ENCODE measurements around the gene HECW1. TPM values are rescaled to one million over a fixed set of nuclear protein-coding genes. Genes with fewer than 3 reads are reported as not detected.

Gene HECW1
- total RNA-seq, 1 donor from 2014 or later, result 0.11 TPM

- H3K79me2 ChIP-seq (ENCODE audit: low read depth), result no peaks in the 10 kb centered on the region
- no peak overlapping the region for H3K9ac ChIP-seq
- H3K9me3 ChIP-seq (ENCODE audit: low read depth), result no peaks in the 10 kb centered on the region
- Mint-ChIP-seq H3K4me3 (no peak overlapping the region), H3K9me3 (no peaks in the 10 kb centered on the region), H3K27me3 (ENCODE audit: insufficient read depth, low read depth) (peaks cover 3% of the 10 kb centered on the region), H3K4me1 (peaks cover 13% of the 10 kb centered on the region), H3K27ac (no peak overlapping the region), H3K36me3 (no peaks in the 10 kb centered on the region)
- H4K20me1 ChIP-seq (ENCODE audit: low read depth), result no peaks in the 10 kb centered on the region
- no peaks in the 10 kb centered on the region for H3F3A ChIP-seq (ENCODE audit: low read depth)
- no peak overlapping the region for H3K4me3 ChIP-seq
- no peak overlapping the region for H2AFZ ChIP-seq (replicated peaks)
- no peak overlapping the region for H3K4me2 ChIP-seq
- H3K36me3 ChIP-seq, result no peaks in the 10 kb centered on the region
- no peak overlapping the region for H3K27ac ChIP-seq
- TF ChIP-seq CTCF (IDR thresholded peaks at IDR 0.05), result no peak
- TF ChIP-seq EZH2 (IDR thresholded peaks at IDR 0.05), result no peak
- TF ChIP-seq EZH2phosphoT487 (IDR thresholded peaks at IDR 0.05), result no peak
- no peak for DNase-seq (ENCODE audit: low spot score)
- H3K4me1 ChIP-seq, result peaks cover 21% of the 10 kb centered on the region
- H3K27me3 ChIP-seq, result no peaks in the 10 kb centered on the region
Measured at GRCh38 chr7:43199371-43200160, 87.1 kb downstream of the HECW1 start.

GRCh38 chr7:43201912-43202311 is 89.5 kb downstream of the HECW1 start:
- H3K4me1 Mint-ChIP-seq, result peaks cover 7% of the 10 kb centered on the region
- no peak overlapping the region for H3K27ac Mint-ChIP-seq
- no peaks in the 10 kb centered on the region for H3K36me3 Mint-ChIP-seq
- Histone ChIP-seq H3K4me1 (peaks cover 23% of the 10 kb centered on the region), H3F3A (ENCODE audit: low read depth) (no peaks in the 10 kb centered on the region), H3K27me3 (no peaks in the 10 kb centered on the region), H4K20me1 (ENCODE audit: low read depth) (no peaks in the 10 kb centered on the region), H3K79me2 (ENCODE audit: low read depth) (no peaks in the 10 kb centered on the region), H3K4me2 (no peak overlapping the region), H3K36me3 (no peaks in the 10 kb centered on the region), H3K4me3 (no peak overlapping the region), H3K9ac (no peak overlapping the region), H3K9me3 (ENCODE audit: low read depth) (no peaks in the 10 kb centered on the region), H2AFZ (replicated peaks) (no peak overlapping the region), H3K27ac (no peak overlapping the region)
- TF ChIP-seq CTCF (IDR thresholded peaks at IDR 0.05) (no peak), EZH2 (IDR thresholded peaks at IDR 0.05) (no peak), EZH2phosphoT487 (IDR thresholded peaks at IDR 0.05) (no peak)
- DNase-seq (ENCODE audit: low spot score), result no peak
- H3K27me3 Mint-ChIP-seq (ENCODE audit: insufficient read depth, low read depth), result peaks cover 8% of the 10 kb centered on the region
- H3K9me3 Mint-ChIP-seq, result no peaks in the 10 kb centered on the region
- H3K4me3 Mint-ChIP-seq, result no peak overlapping the region

DNA sequence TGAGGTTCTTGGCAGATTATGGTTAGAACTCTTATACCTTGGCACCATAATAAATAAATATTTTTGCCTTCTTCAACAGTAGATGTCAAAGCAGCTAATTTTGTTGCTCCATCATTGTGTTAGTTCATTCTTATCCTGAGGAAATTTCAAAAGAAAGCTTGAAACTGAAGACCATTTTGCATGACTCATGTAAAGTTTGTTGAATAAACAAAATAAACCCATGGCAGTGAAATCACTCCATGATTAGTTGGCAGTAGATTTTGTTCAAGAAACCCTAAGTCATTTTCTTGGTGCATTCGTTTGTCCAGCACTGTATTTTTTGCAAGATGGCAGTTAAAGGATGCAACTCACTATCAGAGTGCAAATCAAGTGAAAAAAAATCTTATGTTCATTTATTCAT is 91.6 kb downstream of the HECW1 start:
- Mint-ChIP-seq H3K9me3 (no peaks in the 10 kb centered on the region), H3K27ac (no peak overlapping the region), H3K27me3 (ENCODE audit: insufficient read depth, low read depth) (peaks cover 8% of the 10 kb centered on the region), H3K36me3 (no peaks in the 10 kb centered on the region), H3K4me3 (no peak overlapping the region), H3K4me1 (no peaks in the 10 kb centered on the region)
- no peak for DNase-seq (ENCODE audit: low spot score)
- Histone ChIP-seq H3K9ac (no peak overlapping the region), H2AFZ (replicated peaks) (no peak overlapping the region), H3K27ac (no peak overlapping the region), H3F3A (ENCODE audit: low read depth) (peaks cover 7% of the 10 kb centered on the region), H3K79me2 (ENCODE audit: low read depth) (no peaks in the 10 kb centered on the region), H4K20me1 (ENCODE audit: low read depth) (no peaks in the 10 kb centered on the region), H3K4me2 (no peak overlapping the region), H3K4me3 (no peak overlapping the region), H3K4me1 (peaks cover 12% of the 10 kb centered on the region), H3K9me3 (ENCODE audit: low read depth) (no peaks in the 10 kb centered on the region), H3K36me3 (no peaks in the 10 kb centered on the region), H3K27me3 (no peaks in the 10 kb centered on the region)
- TF ChIP-seq EZH2phosphoT487 (IDR thresholded peaks at IDR 0.05), result no peak
- TF ChIP-seq CTCF (IDR thresholded peaks at IDR 0.05), result no peak
- TF ChIP-seq EZH2 (IDR thresholded peaks at IDR 0.05), result no peak

Data from neural progenitor cell (in vitro differentiated cells).